Breast epithelium (tissue), 3 donors: ENCODE results near the gene SPEN.

Experiments used
- POLR2A ChIP-seq: fragments of 450-650 bp; IDR thresholded peaks from one replicate; pipeline ENCODE4 v1.6.1; 2016; ENCODE audit warnings: antibody characterized with exemption, mild to moderate bottlenecking, moderate library complexity
- TF ChIP-seq, protein P1 (sequence below), 3 donors: fragments of 450-650 bp; IDR thresholded peaks; one replicate each; pipeline ENCODE4 v1.5.1; 2016 to 2017; ENCODE audit warnings: antibody characterized with exemption in 3 of 3, mild to moderate bottlenecking in 3 of 3, moderate library complexity in 3 of 3

DNA sequence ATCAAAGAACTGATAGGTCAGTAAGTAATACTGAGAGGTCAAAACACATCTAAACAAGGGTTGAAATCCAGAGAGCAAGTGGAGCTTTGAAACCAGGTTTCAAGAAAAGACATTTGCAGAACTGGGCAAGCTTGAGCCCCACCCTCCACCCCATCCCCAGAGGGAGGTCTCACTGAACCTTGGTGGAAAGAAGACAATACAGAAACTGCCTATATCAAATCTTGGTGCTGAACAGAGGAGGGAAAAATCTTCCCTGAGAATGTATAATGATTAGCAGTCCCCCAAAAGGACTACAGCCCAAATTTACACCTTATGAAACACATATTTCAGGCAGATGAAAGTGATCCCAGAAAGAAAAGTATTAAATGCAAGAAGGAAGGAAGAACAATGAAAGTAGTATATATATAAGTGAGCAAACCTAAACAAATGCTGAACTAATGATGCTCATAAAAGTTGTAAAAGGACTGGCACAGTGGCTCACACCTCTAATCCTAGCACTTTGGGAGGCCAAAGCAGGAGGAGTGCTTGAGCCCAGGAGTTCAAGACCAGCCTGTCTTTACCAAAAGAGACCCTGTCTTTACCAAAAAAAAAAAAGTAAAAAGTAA is 116.0 kb downstream of the SPEN start:
- TF ChIP-seq, protein P1, sequence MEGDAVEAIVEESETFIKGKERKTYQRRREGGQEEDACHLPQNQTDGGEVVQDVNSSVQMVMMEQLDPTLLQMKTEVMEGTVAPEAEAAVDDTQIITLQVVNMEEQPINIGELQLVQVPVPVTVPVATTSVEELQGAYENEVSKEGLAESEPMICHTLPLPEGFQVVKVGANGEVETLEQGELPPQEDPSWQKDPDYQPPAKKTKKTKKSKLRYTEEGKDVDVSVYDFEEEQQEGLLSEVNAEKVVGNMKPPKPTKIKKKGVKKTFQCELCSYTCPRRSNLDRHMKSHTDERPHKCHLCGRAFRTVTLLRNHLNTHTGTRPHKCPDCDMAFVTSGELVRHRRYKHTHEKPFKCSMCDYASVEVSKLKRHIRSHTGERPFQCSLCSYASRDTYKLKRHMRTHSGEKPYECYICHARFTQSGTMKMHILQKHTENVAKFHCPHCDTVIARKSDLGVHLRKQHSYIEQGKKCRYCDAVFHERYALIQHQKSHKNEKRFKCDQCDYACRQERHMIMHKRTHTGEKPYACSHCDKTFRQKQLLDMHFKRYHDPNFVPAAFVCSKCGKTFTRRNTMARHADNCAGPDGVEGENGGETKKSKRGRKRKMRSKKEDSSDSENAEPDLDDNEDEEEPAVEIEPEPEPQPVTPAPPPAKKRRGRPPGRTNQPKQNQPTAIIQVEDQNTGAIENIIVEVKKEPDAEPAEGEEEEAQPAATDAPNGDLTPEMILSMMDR (IDR thresholded peaks at IDR 0.05) = no peak
- no peak for TF ChIP-seq POLR2A
